GM19324 (cell line): ENCODE data around the gene ERBB4.
A peak's percentile ranks its signal among the peaks of the same experiment; 100 is the strongest.
"Not testable (repeated sequence)": the region's sequence is repeated elsewhere in the genome, so short reads cannot be mapped to it uniquely, and the experiment has no call there.

Experiments
- ATAC-seq: cut with Tn5 transposase; IDR thresholded peaks from one replicate; pipeline ENCODE4 v1.9.1; 2021; ENCODE audit warnings: mild to moderate bottlenecking, moderate library complexity; ENCODE audit not compliant: unreplicated experiment, low FRiP score

Gene ERBB4

DNA sequence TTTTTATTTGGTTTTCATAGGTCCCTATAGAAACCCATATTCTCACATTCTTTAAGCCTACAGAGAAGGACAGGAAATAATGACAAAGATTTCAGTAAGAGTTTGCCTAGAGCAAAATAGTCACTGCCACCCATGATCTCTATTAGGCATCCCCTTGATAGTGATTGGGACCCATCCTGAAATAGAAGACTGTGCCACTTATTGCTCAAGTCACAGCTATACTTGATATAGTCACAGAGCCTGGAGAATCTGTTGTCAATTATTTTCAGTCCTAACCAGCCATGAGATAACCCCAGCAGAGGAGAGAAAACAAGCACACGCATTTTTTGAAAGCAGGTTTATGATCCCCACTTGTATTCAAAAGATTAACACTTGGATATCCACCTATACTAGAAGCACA is 8.2 kb downstream of the ERBB4 start:
- ATAC-seq = no peak

DNA sequence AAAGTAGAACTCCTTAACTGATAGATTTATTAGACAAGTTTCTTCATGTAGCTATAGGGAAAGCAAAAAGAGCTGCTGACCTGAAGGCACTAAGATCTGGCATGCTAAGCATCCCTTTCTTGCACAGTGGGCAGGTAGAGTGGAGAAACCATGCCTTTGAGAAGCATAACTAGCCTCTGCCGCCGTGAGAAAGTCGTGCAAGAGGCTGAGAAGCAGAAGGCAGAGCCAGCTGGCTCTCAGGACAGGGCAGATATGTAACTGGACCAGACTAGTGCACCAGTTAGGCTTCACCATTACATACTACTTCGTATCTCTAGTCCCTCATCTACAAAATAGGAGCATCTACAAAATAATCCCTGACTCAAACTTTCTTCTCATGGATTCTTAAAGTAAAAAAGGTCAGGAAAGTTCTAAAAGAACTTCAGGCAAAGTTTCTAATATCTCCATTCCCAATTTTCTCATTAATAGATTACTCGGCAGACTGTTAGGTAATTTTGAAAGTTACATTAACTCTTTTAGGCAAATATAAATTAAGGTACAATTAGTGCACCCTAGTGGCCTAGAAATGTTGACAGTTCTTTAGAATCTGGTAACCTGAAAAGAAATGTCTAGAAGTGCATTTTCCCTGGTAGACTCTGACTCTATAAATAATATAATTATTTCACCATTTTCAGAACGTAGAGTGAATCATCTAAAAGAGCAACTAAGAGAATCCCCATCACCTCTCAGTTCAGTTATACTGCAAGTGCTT is 10.3 kb downstream of the ERBB4 start:
- no peak for ATAC-seq

DNA sequence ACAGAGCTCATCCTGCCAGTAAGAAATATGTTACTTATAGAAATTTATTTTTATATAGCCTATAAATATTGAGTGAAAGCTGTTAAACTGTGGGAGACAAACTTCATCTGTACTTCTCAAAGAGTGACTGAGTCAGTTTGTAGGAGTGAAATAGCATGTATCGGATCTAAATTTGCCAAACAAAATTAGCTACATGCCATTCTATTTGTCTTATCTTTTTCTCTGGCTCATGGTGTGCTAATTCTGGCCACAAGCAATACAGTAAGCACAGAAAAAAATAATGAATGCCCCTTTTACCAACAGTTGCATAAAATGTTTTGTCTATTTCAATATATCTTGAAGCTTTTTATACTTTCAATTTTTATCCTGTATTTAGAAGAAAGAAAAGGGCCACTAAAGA is 12.5 kb downstream of the ERBB4 start:
- no peak for ATAC-seq

DNA sequence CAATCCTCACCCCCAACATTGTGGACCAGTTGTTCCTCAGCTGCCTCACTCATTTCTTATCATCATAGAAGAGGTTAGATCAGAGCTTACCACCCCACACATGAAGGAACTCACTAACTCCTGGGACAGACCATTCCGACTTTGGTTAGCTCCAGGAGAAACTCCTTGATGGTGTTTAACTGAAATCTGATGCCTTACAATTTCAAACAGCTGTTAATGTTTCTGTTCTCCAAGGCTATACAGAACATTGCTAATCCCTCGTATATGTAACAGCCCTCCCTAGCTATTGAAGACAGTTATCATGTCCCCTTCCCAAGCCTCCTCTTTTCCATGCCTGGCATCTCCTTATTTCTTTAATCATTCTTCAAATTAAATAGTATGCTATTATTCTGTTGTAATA is 14.8 kb downstream of the ERBB4 start:
- no peak for ATAC-seq

DNA sequence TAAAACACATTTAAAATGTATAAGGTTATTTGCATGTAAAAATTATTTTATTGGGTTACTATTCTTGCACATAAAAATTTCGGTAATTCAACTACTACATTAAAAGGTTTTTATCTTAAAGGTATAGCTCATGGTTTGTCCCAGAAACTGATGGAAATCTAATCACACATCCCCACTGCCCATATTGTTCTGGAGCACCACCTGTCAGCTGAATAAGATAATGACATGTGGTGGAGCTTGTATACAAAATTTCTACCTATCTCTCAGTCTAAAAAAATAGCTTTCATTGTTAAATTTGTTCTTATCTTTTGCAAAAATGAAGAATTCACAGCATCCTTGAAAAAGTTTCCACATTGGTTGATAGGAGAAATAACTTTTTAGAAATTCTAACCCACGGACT is 18.3 kb downstream of the ERBB4 start:
- no peak for ATAC-seq

DNA sequence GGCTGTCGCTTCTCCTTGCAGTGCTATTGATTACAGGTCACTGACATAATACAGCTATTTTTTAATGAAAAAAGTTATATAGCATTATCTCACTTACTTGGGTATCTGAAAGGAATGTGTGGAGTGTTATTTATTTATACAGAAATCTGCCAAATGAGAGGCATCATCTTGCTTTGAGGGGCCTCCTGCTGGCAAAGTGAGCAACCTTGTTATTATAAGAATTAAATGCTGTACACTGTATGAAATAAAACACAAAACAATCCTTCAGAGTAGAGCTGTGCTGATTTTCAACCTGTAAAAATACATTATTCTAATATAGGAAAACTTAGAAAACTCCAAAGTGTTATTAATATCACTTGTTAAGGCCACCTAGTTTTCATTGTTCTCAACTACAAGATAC is 20.9 kb downstream of the ERBB4 start:
- no peak for ATAC-seq

DNA sequence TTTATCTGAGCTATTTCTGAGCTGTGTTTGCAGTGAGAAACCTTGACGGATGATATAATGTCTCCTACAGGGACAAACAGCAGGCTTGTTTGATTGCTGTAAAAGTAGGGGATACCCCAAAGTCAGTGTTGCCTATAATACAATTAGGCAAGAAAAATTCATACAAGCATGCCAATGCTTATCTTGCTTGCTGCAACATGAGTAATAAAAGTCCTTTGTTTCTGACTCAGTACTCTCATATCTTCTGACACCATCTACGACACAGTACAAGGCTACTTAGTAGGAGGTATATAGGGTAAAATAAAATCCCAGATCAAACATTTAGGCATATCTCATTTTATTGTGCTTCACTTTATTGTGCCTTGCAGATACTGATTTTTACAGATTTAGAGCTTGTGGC is 33.0 kb downstream of the ERBB4 start:
- no peak for ATAC-seq

DNA sequence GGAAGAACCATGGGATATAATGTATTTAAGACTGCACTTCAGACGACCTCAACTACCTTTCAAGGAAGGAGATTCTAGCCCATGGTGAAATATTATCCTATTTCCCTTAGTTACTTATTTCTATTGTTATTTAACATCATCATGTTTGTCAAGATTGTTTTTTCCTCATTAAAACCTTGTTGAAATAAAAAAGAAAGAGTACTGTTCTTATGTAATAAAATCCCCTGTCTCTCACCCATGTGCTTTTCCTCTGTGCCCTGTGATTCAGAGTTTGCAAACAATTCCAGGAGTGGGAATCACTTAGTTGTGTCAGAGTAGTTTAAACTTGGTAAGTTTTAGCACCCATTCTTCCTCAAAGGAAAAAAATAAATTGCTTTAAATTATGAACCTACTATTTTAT is 43.6 kb downstream of the ERBB4 start:
- ATAC-seq = no peak

DNA sequence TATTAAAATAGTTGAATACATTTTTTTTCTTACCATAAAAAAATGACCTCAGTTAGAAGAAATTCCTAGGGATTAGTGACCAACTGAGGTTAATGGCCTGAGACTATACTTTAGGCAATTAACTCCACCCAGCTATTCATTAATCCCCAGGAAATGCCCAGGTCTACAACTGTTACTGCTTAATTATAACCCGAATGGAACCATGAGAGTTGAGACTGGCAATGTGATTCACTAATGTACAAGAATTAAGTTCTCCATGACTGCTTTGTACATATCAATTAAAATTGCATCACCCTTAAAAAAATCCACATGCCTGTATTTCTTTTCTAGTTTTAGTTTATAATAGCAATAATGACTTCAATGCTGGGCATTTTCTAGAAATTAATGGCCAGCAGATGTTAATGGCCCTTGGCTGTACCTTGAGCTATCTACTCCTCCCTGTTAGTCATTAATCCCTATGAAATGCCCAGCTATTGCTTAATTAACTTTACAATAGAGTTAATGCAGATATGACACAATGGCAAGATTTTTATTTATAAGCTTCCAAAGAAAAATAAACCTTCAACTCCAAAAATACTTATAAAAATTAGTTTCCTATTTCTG is 44.1 kb downstream of the ERBB4 start:
- ATAC-seq = no peak

DNA sequence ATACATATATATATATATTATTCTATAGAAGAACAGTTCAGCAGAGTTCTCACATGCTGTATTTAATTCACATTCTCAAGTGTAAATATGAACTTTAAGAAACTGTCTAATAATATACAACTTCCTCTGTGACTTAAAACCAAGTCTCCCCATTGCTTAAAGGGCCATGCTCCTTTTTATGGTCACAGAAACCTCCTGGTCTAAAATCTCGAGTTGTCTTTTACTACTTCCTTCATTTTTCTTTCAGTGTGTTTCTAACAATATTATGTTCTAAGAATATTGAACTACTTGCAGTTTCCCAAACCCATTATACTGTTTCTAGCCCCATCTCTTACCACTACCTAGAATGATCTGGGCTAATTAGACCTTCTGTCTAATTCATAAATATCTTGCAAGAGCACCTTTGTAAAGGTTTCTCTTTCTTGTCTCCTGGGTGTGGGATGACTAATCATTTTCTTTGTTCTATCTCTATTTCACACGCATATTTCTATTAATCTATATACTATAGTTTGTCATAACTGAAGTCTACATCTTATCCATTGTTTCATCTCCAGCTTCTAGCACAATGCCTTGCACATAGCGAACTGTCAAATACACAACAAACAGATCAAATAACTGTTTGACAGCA is 48.8 kb downstream of the ERBB4 start:
- ATAC-seq = peak; percentile 73

DNA sequence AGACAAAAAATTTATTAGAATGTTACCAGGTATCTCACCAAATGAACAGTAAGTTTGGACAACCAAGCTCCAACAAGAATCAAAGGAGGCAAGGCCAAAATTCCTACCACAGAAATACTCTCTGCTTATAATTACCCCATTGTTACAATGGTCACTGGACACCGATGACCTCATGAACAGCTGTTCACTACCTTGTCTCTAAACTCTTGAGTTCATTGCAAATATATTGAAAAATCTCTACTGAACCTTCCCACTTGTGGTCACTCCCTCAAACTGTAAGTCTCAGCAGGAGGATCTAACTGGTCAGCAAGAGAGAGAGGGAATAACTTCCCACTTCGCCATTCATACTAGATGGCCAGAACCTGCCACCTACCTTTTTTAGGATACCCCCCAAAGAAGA is 50.0 kb downstream of the ERBB4 start:
- ATAC-seq = no peak

DNA sequence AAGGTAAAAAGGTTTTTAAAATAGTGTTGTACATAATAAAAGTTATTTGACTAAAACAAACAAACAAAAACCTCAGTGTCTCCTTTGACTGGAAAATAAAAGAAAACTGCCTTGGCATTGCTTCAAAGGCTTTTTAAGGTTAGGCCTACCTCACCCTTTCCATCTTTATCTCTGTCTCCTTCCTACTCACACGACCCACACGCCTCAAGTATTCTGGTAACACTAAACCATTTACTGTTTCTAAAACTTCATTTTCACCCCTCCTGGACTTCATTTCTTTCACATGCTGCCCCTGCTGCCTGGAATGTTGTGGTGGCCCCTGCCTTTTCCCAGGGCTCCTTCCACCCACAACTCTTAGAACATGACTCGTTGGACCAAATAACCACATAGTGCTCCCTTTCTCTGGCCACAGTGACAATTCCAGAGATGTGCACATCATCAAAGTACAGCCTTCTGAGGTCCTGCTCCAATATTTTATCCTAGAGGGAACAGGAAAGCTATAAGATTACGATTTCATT is 54.0 kb downstream of the ERBB4 start:
- ATAC-seq = no peak

DNA sequence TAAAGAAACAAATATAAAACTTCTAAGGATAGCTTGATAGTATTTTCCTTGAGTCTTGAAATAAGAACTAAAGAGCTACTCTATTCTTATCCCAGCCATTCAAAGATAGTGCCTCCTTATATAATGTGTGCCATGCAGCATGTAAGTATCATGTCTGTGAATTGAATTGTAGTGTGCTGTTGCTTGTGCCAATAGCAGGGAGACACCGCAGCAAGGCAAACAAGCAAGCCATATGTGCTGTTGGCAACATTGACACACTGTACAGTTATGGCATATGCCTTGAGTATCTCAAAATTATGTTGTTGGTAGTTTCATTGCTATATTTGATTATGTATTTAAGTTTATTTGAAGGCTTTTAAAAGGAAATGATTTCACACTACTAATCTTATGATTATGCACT is 58.2 kb downstream of the ERBB4 start:
- no peak for ATAC-seq

DNA sequence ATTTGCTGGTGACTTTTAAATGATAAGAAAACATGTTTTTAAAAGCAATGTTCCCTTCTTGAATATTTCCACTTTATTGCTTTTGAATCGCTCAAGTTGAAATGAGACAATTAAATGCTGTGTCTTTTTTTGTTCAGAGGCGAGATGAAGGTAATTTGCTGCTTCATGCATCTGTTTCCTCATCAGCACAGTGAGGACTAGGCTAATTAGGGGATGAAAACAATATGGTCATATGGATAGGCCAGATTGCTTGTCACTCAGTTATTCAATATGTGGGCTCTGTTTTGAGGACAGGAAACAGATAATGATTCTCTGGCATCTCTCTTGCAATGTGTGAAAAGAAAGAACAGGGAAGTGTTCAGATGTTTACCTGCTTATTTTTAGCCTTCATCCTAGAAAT is 61.0 kb downstream of the ERBB4 start:
- ATAC-seq = no peak

DNA sequence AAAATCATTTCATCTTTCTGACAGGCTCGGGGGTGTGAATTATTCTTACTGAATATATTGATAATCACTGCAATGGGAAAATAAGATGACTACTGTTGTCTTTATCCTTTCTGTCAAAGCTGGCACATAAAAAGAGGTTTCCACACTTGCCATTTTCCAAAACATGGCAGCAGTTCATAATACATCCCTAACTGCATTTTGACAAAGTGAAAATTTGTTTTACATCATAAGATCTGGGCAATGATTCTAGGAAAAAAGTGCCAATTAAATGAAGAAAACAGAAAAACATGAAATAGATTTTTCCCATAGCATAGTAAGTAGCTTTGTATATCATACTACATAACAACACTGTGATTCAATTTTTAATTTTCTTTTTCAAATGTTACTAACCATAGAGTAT is 65.4 kb downstream of the ERBB4 start:
- ATAC-seq = no peak

DNA sequence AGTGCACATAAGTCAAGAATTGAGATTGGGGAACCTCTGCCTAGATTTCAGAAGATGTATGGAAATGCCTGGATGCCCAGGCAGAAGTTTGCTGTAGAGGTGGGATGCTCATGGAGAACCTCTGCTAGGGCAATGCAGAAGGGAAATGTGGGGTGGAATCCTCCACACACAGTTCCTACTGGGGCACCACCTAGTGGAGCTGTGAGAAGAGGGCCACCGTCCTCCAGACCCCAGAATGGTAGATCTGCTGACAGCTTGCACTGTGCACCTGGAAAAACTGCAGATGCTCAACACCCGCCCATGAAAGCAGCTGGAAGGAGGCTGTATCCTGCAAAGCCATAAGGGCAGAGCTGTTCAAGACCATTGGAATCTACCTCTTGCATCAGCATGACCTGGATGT is 71.1 kb downstream of the ERBB4 start:
- not testable (repeated sequence) for ATAC-seq

DNA sequence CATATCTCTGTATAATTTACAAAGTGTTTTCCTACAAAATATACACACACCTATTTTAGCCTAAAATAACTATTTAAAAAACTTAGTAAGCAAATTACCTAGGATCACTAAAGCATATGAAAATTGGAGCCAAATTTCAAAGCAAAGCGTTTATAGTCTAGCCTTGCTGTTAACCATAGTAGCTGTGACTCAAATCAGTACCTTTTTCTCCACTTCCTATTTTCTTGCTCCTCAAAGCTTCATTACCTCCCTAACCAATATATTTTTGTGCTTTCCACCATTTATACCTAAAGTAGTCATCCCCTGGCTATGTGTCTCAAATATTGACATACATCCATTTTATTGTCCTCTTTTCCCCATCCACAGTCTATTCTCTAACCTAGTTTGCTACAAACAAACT is 73.1 kb downstream of the ERBB4 start:
- no peak for ATAC-seq

DNA sequence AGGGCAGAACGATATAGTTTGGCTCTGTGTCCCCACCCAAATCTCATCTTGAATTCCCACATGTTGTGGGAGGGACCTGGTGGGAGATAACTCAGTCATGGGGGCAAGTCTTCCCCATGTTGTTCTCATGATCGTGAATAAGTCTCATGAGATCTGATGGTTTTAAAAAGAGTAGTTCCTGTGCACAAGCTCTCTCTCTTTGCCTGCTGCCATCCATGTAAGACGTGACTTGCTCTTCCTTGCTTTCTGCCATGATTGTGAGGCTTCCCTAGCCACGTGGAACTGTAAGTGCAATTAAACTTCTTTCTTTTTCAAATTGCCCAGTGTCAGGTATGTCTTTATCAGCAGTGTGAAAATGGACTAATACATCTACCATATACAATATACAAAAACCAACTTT is 76.9 kb downstream of the ERBB4 start:
- ATAC-seq = not testable (repeated sequence)

DNA sequence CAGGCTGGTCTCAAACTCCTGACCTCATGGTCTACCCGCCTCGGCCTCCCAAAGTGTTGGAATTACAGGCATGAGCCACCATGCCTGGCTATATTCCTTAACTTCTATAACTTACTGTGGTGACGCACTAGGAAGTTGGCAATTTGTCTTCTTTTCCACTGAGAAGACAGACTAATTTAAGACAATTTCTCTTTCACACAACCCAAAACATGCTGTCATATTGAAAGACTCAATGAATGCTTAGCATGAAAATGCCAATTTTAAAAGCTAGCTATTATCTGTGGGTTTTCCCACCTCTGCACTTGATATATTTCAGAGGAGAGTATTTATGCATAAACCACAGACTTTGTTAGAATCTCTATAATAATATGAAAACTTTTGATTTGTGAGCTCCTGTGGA is 84.5 kb downstream of the ERBB4 start:
- ATAC-seq = no peak

DNA sequence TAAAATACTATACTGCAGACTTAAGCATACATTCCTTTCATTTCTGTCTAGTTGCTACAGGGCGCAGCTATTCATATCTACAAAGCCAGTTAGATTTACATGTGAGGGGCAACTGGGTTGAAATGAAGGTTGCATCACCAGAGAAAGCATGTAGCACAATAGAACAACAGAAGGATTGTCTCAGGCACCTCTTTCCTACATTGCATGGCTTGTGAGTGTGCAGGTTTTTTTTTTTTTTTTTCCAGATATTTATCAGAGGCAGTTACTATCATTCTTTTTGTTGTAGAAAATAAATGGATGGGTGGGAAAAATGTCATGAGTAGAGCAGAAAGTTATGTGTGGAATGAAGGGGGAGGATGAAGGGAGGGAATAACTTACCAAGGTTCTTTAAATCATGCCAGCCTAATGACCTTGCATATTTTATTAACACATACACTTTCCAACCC is 86.8 kb downstream of the ERBB4 start:
- no peak for ATAC-seq

DNA sequence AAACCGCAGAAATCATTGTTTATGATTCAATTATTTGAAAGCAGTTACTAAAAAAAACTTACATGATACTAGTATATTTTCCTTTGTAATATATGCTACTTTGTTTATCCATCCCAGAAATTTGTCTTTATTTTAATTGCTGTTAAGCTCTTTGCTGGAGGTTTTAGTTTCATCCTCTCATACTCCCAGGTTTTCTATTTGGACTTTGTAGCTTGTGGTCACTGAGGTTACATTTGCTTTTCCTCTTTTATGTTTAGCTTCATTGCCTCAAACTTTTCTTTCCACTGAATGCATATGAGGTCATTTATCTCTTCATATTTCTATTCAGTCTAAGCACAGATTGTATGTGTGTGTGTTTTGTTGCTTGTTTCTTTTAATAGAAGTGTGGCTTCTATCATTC is 89.9 kb downstream of the ERBB4 start:
- no peak for ATAC-seq

DNA sequence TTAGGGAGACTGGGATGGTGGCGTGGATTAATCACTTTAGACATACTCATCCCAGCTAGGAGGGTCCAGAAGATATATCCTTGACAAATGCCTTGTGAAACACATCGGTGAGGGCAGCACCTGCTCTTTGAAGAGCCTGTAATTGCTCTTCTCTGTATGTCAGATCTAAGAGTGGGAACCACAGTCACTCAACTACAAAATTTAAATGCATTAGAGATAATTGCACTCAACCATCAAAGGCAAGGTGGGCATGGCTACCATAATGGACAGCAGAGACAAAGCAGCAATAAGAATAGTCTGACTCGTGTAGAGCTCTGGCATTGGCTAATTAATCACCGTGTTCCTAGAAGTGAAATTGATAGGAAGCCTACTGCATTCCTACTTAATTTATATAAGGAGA is 96.8 kb downstream of the ERBB4 start:
- ATAC-seq = no peak
